Effector CD4-positive, alpha-beta T cell (primary cell): ENCODE data around the gene PCSK1.
"Not testable (repeated sequence)": the region's sequence is repeated elsewhere in the genome, so short reads cannot be mapped to it uniquely, and the experiment has no call there.

ENCODE experiments used
- DNase-seq: peaks from one replicate; pipeline ENCODE4 v3.0.0-alpha.2; 2020

Gene PCSK1

GRCh38 chr5:96425443-96425842, 7.6 kb downstream of the PCSK1 start:
- no peak for DNase-seq

- DNase-seq, result no peak
Observed at GRCh38 chr5:96415897-96416296, 17.2 kb downstream of the PCSK1 start.

- DNase-seq, result no peak
Observed at GRCh38 chr5:96412868-96413449, 20.1 kb downstream of the PCSK1 start.

- DNase-seq, result no peak
Observed at GRCh38 chr5:96410013-96410412, 23.0 kb downstream of the PCSK1 start.

DNA sequence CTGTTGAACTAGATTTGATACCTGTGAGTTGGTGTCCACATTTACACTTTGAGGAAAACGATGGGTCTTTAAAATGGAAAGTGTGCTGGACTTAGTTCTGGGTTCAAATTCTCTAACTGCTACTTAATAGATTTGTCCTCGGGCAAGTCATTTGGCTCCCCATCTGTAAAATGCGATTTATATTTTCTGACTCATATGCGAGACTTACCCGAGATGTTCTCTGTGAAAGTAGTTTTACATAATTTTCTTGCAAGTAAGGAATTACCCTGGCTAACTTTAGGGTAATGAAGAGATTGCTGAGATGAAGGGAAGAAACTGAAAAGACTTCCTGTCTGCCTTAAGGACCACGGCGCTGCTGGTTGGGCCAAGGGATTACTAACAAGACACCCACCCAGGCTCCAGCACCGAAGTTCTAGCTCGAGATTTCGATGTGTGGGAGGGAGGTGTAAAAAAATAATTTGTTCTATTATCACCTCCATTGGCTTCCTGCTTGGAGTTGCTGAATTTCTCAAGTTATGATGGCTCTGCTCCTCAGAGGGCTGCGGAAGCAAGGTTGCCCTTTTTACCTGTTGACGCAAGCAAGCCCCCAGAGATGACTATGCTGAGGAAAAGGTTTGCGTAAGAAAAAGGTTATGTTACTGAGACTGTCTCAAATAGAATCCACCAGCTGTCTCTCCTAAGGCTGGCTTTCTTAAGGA, 24.1 kb downstream of the PCSK1 start:
- no peak for DNase-seq

DNA sequence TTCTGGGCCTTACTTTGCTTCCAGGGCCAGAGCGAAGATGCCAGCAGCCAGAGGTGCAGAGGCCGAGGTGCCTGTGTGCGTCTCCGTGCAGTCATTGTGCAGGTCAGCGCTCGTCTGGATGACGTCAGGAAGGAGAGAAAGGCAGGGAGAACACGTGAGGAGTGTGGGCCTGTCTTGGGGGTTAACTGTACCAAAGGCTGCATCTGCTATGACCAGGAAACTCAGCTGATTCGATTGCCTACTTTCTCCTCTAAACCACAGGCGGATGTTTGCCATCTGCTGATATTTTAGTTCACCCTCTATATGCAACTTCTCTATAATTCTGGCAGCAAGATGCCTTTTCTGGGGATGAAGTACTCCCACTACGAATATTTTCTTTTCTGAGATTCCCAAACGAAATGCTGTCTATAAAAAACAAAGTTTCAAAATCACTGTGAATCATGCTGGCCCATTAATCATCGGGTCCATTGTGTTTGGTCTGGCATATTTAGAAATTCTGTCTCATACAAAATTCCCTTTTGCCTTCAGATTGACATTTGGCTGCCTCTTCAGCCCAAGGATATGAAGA, 24.8 kb downstream of the PCSK1 start:
- no peak for DNase-seq

- DNase-seq, result no peak
Observed at GRCh38 chr5:96407436-96407835, 25.6 kb downstream of the PCSK1 start.

DNA sequence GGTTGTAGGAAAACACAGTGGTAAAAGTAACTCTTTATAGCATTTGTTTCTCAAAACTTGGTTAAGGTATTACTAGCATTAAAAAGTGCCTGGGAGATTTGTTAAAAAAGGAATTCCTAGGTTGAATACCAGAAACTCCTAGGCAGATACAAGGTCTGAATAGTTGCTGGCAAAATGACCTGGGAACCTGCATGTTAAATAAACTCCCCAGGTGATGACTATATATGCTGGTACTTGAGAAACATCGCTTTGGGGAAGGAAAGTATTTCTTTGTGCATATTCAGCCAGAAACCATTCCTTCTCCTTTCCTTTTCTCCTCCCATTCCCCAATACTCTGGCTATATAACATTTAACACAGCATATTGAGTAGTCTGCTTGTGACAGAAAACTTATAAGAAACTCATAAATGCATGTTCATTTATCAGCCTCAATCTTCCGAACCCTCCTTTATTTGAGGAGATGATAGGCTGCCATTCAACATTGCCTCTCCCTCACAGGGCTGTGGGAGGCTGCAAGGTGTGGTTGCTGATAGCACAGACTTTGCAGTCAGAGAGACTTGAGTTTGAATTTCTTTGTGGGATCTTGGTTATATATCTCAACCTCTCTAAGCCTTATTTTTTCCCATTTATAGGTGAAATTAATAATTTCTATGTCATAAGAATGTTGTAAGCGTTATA, 28.7 kb downstream of the PCSK1 start:
- no peak for DNase-seq

GRCh38 chr5:96402500-96402899, 30.5 kb downstream of the PCSK1 start:
- DNase-seq, result no peak

GRCh38 chr5:96396878-96397277, 36.2 kb downstream of the PCSK1 start:
- DNase-seq, result no peak

DNA sequence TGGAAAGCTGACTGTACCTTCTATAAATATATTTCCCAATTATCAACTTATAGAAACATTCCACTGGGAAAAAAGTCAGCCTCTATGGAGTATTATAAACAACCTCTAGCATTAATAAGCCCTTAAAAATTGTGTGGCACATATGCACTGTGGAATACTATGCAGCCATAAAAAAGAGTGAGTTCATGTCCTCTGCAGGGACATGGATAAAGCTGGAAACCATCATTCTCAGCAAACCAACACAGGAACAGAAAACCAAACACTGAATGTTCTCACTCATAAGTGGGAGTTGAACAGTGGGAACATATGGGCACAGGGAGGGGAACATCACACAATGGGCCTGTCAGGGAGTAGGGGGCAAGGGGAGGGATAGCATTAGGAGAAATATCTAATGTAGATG, 37.8 kb downstream of the PCSK1 start:
- not testable (repeated sequence) for DNase-seq

- DNase-seq, result no peak
Observed at GRCh38 chr5:96391921-96392320, 41.1 kb downstream of the PCSK1 start.

DNA sequence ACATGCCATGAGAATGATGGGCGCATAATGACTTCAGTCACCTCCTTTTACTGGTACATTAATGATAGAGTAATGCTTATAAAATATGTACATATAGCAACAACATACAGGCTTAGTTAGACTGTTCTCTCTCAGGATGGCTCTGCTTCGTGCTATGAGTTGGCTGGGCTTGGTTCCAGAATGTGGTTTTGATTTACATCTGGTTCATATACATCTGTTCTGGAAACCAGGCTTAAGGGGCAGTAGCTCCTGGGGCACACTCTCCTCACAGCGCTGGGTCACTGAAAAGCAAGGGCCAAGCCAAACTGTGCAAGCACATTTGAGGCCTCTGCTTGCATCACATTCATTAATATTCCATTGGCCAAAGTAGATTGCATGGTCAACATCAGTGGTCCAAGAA, 44.9 kb downstream of the PCSK1 start:
- no peak for DNase-seq

DNA sequence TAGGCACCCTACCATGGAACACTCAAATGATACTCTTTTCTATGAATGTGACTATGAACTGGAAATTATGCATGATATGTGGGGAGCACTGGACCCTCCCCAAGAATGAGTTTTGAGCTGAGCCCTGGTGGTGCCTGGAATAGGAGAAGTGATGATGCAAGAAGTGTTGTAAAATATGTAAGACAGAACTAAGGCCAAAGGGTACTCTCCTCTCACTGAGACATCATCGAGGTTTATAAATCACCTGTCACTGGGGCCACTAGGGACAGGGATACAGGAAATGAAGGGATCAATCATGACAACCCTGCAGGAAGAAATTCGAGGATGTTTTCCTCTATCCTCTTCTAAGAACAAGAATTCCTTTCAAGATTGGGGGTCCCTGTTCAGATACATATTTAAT, 45.4 kb downstream of the PCSK1 start:
- DNase-seq, result no peak

DNA sequence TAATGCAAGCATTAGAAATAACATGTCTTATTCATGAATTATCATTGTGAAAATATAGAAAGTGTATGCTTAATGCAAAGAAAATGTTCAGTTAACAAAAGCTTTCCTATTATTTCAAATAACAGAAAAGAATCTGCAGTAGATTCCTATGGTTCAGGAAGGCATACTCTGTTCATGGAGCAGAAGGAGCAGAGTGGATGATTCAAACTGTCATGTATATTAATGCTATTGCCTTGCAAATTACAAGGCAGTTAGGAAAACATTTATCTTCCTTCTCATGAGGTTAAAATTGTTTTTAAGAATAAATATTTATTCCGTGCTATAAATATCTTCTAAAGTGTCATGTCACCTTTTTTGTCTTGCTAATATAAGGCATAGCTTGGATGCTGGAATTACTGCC, 47.5 kb downstream of the PCSK1 start:
- no peak for DNase-seq

- no peak for DNase-seq
Observed at GRCh38 chr5:96384353-96384752, 48.7 kb downstream of the PCSK1 start.

DNA sequence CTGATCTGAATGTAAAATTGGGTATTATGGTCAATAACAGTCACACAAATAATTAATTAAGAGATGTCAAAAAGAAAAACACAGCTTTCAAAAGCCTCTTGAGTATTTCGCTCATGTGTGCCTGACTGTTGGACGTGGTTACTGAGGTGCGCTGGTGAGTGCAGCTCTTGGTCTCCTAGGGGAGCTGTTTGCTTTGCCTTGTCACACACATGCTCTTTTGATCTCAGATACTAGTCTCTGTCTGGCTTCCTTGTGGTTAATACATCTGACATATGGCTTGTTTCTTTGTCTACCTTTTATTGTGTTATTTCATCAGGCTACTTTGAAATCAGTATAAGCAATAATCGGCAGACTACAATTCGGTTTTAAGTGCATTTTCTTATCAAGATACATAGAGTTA, 51.5 kb downstream of the PCSK1 start:
- DNase-seq, result no peak

DNA sequence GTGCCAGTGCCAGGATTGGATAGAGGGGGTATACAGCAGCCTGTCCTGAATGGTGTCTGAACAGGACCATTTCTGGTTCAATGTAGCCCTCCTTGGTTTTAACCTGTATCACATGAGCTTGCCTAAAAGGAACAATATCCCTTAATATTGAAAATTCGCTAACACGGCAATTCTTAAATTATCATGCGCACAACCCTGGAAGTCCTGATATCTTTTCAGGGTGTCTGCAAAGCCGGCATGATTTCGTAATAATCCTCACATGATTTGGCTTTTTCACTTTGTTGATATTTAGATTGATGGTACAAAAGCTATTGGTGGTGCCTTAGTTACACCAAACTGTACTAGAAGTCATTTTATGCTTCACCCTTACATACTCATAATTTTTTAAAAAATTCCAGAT, 53.2 kb downstream of the PCSK1 start:
- no peak for DNase-seq

- no peak for DNase-seq
Observed at GRCh38 chr5:96377597-96377996, 55.5 kb downstream of the PCSK1 start.

DNA sequence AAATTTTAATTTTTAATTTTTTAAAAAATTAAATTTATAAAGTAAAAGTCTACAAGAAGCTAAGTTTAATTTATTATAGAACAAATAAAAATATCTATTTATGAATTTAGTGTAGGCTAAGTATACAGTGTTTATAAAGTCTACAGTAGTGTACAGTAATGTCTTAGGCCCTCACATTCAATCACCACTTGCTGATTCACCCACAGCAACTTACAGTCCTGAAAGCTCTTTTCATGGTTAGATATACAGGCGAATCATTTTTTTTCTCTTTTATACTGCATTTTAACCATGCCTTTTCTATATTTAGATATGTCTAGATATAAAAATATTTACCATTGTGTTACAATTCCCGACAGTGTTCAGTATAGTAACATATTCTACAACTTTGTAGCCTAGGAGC, 55.9 kb downstream of the PCSK1 start:
- no peak for DNase-seq

- DNase-seq, result no peak
Observed at GRCh38 chr5:96374653-96375052, 58.4 kb downstream of the PCSK1 start.

DNA sequence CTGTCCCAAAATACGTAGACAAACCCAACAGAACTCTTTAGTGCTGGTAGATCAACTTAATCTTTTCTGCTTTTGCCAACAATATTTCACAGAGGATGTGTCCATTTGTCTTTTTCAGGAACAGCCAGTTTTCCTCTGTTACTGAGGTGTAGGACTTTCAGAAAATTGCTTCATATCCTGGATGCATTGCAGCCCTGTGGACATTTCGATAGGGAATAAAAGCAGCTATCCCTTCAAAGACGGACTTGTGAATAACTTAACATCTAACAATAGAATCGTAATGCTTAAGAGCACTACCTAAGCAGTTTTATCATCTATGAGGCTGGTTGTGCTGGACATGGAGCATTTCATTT, 59.7 kb downstream of the PCSK1 start:
- DNase-seq, result no peak

DNA sequence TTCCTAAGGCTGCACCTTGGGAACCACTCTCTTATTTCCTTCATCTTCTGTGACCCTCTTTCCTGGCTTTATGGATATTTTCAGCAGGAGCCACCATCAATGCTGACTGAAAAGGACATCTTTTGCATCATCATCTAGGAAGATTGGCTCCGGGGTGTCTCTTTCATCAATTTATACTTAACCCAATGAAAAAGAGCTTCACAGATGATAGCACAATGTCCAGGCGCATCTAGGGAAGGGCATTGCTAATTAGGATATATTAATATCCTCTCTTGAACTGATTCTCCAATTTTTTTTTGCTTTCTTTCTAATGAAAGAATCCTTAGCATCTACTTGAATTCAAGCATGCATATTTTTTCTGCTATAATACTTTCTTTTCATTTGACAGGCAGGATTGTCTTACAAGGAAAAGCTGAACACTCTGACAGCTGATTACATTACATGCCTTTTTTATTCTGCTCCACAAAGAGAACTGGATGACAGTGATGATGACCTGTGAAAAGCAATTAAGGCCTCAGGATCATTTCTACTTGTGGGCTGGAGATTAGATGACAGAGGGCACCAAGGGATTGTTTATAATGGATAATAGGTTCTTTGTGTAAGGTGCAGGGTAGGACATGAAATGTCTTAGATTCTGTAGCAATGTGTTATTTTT, 60.2 kb downstream of the PCSK1 start:
- no peak for DNase-seq

DNA sequence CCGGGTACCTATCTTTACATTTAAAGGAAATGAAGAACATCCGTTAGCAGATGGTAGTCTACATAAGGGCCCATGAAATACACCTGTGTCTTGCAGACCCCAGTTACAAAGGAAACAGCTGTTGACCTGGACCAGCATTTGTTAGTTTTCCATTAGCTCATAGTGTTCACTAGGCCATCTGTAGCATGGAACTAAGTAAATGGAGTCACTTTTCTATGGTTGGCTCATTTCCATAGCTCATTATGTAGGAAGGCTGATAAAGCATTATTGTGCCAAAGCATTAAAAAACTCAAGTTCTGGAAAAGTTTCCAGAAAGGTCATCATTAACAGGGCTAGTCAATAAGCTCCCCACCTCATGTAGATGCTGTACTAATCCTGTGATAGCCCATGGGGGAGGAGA, 62.1 kb downstream of the PCSK1 start:
- DNase-seq, result no peak
